M059J (cell line): ENCODE data around the gene TNS1. TPM values are rescaled to one million over a fixed set of nuclear protein-coding genes. Genes with fewer than 3 reads are reported as not detected.

ENCODE experiments used
- DNase-seq: peaks from one replicate; pipeline ENCODE4 v3.0.0-alpha.2; 2012; ENCODE audit warnings: low read depth
- total RNA-seq: library from RNA; depleted of rRNA; stranded (reverse); fragments of >200 nt; shearing (Covaris generic); gene quantifications from 2 replicates; pipeline ENCODE4 v1.2.3, GENCODE V29; 2014

The TNS1 gene
- total RNA-seq, 1 experiment from 2014 or later = 2.6 TPM

DNA sequence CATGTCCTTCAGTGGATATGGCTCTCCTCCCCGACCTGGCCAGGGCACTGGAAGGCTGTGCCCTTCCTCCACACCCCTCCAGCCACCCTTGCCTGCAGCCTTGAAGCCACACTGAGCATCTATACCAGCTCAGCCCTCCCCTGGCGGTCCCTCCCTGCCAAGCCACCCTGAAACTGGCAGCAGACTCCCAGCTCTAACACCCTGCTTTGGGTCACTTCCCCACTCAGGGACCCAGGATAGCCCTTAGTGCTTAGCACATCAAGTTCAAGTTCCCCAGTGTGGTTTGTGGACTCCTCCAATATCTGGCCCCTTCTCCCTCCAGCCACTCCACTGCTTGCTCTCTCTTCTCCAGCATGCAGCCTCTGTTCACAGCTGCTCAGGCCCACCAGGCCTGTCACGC is 89.4 kb downstream of the TNS1 start:
- DNase-seq = no peak

DNA sequence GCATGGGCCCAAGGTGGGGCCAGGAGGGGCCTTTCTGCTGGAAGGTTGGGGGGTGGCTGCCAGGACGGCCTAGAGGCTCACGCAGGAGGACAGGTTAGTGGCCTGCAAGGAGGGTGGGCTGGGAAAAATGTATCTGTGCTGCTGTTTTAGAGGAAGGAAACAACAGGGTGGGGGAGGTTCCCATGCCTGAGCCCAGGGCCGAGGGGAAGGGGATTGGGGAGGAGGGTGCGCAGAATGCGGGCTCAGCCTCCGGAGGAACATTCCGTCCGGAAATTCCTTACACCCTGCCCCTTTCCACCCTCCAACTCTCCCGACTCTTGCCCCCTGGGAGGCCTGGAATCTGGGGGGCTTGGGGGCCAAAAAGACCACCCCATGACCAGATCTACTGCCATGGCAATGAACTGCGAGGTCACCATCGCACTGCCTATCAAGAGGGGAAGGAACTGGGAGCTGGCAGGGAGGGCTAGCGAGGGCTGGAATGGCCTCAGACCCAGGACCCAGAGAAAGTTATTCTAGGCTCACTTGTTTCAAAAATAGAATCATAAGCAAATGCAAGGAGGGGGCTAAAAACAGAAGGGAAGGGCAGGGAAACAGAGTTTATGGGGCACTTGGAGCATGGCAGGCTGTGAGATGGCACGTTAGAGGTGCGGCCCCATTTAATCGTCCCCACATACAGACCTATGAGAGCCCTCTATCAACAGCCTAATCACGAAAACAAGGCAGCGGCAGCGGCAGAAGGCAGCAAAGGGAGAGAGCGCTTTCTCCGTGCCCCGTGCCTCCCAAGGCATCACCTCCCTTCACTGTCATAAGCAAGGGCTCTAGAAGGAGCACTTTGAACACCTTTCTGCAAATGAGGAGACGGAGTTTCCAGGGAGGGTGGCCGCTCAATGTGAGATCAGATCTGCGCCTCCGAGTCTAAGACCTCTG is 90.4 kb downstream of the TNS1 start:
- no peak for DNase-seq

DNA sequence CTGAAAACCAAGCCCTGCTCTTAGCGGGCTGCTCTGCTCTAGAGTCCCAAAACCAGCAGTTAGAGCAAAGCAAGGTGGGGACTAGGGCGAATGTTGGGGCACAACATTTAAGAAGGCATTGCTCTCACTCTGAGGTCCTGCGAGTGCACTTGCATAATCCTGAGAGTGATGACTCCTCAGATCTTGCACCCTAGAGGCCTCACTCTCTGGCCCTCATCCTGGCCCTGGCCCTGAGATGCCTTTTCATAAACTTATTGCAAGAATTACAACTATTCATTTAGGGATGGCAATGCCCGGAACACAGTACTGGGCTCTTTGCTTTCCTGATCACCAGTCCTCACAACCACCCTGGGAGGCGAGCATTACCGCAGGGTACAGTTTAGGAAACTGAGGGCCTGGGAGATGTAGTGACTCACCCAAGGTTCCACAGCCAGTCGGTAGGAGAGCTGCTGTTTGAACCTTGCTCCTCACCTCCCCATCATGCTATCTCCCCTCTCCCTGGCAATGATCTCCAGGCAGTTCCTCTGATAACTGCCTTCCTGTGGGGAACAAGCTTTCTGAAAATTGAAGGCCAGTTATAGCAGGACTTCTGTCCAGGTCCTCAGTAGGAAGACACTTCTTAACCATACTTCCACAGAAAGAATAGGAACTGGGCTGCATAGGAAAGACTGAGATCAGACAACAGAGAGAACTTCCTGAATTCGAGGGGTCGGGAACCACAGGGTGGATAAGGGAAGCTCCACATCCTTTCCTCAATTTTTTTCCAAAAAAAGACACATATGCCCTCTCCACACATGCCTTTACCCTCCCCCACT is 91.3 kb downstream of the TNS1 start:
- DNase-seq = no peak

DNA sequence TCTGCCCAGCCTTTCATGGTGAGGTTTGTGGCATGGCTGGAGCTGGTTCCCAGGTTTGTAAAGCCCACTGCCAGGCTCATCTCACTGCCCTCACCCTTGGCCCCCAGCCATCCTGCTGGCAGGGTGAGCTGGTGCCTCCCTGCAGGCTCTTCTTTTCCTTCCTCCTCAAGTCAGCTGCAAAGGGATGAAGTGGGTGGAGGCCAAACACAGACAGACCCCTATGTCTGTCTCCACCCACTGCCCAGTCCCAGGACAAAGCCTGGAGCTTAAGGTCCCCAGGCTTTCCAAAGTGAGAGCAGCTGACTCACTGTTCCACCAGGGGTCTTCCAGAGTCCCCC is 92.0 kb downstream of the TNS1 start:
- DNase-seq = no peak

DNA sequence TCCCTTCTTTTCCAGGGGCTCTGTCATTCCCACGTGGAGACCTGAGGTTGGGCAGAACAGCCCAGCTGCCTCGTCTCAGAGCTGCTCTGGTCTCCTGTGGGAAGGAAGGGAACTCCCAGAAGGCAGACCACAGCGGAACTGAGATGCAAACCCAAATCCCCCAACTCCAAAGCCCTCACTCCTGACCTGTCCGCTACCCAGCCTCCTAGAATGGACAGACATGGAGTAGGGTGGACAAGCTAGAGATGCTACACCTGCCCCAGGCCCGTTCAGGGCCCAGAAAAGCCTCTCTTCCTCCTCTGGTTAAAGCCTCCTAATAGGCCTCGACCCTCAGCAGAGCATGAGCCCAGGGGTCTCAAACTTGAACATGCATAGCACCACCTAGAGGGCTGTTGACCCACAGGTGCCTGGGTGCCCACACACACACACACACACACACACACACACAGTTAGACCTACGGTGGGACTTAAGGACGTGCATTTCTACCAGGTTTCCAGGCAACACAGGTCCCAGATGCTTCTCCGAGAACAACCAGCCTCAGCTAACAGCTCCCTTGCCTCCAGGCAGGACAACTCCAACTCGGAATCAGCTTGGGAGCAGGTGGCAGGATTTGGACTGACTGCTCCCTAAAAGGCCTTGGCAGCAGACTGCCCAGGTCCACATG is 93.5 kb downstream of the TNS1 start:
- DNase-seq = no peak

DNA sequence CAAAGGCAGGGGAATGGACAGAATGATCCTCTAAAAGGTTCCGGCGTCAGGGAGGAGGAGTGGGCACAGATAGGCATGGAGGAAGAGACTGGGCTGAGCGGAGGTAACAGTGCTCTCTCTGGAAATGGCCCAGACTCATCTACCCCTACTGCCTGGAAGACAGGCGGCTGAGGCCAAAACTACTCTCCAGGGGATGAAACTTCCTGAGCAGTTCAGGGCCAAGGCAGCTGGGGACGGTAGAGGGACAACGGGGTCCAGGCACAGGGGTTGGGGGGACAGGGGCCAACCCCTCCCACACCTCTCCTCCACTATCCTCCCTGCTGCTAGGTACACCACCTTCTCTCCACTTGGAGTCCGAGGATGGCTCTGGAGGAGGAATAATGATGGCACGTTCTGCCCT is 94.3 kb downstream of the TNS1 start:
- no peak for DNase-seq

DNA sequence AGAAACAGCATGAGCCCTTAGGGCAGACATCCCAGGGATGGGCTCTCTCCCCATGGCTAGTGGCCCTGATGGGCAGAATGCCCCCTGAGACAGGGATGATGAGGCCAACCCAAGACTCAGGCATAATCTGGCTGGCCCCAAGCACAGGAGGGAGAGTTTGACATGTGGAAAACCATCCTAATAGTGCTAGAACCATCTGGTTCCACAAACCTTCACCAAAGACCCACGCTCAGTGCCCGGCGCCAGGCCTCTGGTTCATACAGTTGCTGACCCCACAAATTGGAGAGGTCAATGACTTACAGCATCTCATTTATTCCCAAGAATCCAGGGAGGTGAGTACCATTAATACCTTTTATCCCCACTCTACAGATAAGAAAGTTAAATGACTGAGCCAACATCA is 95.5 kb downstream of the TNS1 start:
- DNase-seq = no peak

DNA sequence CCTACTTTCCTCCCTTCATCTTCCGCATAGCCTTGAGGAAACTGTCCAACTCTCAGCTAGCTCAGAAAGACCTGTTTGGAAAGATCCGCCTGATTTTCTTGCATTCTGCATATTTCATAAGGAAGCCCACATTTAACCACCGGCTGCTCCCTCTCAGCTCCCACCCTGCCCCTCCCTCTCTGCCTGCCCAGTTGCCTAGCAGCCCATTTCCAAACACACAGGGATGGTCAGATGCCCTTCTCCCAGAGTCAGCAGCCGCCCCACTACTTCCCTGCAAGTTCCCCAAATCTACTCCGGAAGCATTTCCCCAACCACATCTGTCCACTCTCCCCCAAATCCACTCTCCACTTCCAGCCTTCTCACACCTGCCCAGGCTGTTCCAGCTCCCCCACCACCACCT is 96.0 kb downstream of the TNS1 start:
- no peak for DNase-seq

DNA sequence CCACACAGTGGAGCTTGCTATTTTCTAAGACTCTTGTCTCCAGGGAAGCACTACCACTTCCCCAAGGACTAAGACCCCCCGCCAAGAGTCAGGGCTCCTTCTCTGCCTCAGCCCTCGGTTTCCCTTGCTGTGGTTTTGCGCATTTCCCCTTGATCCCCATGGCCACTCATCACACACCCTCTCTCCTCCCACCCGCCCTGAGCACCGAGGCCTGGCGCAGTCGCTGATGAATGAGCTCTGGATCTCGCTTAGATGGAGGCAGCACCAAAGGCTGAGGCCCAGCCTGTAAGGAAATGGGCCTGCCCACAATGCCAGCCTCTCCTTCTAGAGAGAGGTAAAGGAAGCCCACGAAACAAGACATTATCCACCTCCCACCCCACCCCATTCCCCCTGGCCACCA is 96.9 kb downstream of the TNS1 start:
- no peak for DNase-seq

DNA sequence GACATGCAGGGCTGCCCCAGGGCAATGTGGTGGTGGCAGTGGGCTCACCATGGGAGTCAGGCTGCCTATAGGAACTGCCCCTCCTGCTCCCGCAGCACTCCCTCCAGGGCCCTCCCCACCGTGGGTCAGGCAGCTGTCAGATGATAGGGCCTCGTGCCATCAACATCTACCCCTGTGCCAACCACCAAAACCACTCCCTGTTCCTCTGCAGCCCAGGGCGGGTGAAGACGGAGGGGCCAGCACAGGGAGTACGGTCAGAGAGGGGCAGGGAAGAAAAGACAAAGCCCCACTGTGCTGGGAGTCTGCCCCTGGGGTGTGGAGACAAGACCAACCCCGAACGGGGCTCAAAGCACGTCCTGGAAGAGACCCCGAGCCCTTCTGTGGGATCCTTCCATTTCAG is 97.4 kb downstream of the TNS1 start:
- no peak for DNase-seq

DNA sequence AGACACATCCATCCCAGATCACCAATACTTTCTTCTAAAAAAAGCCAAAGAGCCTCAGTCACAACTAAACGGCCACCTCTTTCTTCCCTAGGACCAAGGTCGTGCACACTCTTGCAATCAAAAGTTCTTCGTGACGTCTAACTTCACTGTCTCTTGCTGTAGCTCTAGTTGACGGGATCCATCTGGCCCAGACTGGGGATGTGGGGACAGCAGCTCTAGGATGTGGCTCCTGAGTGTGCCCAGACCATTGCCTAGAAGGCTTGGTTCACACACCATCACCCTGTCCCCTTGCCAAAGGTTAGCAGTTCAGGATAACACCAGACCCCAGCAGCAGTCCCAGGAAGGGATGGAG is 98.2 kb downstream of the TNS1 start:
- no peak for DNase-seq

DNA sequence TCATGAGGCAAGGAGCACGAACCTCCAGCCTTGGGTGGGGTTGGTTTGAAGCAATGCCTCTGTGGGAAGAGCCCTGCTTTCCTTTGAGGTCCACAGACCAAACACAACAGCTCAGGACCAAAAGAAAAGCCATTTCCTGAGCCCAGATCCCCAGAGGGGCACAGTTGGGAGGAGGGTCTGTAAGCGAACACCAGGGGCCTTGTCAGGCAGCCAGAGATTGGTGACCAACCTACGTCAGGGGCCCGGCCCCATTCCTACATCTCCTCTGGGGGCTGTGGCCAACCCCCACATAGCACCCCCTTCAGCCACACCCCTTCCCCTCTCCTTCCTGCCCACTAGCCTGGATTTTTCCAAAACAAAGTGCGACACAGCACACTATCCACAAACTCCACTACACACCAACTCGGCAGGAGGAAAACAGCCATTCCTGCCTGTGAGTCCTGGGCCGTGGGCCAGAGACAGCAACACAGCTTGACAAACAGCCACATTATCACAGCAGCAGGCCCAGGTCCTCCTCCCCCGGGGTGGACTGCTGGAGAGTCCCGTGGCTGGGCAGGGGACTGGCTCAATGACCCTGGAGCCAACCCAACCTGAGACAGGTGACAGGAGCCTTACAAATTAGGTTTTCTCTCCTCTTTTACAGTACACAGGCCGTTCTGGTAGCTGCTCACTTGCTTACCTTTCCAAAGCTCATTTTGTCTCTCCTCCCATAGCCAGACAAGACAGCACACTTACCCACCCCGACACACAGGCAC is 98.8 kb downstream of the TNS1 start:
- DNase-seq = no peak

DNA sequence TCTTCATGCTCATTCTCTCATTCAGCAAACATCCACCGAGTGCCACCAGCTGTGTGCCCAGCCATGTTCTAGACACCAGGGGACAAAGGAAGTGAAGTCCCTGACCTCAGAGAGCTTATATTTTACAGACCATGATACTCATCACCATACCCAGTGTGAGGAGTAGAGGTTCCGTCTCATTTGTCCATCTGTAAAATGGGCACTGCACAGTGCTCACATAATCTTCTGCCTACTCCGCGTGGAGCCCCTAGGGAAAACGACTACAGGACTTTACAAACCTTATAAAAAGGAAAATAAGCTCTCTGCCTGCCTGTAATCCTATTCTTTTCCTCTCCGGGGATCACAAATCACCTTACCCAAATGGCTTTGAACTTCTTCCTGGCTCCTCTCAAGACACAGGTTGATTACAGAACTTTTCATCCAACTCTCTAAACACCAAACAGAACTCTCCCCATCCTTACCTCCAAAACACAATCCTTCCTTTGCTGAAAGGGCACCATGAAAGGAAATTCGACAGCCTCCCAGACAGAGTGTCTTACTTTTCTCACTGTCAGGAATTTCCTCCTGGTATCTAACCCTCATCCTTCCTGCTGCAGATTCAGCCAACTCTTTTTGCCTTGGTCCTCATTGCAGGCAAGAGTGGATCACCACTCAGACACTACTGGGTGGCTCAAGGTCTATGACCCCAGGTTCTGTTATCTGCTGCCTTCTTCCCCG is 99.5 kb downstream of the TNS1 start:
- no peak for DNase-seq

DNA sequence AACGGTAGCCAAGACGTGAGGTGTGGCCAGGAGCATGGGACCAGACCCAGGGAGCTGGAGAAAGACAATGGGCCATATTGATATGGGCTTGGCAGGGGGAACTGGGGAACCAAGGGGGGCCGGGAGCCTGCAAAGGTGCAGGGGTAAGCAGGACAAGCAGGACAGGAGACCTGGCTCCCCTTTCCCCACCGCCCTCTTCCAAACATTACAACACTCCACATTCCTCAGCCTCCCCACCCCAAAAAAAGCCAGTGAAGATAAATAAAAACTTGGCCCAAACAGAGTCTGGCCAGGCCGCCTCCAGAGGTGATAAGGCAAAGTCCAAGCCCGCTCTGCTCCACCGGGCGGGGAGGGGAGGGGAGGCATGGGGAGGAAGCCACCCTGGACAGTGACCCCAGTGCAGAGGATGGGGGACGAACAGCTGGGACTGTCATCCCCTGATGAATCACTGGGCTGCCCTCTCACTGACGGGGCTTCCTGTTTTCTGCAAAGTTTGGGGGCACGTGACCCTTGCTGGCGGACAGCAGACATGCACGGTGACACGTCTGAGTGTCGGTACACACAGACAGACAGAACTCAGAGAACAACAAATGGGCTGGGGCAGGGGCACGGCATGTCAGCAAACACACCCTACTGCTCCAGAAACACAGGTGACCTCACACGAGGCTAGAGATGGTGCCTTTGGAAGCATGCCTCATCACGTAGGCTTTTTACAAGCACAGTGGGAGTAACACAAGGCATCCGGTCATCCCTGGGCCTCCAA is 100.2 kb downstream of the TNS1 start:
- peak; percentile 49 for DNase-seq

DNA sequence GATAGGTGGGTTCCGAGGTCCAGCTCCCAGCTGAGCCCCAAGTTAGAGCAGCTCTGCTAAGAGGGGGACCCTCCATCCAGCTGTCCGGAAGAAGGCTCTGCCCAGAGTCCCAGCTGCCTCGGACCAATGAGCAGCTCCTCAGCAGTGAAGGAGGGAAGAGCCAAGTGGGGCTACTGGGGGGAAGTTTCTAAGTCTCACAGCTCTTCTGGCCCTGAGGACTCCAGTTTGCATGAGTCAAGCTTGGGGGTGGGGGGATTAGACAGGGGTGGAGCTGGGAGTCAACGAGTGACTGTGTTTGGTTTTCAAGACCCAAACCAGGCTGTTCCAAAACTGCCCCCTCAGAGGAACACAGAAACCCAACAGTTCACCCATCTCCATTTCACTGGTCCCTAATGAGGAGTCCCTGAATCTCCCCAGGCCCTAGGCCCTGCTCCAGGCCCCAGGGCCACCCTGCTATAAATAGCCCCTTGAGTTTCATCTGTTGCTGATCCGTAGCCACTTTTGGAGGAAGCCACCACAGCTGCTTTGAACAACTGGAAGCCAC is 100.9 kb downstream of the TNS1 start:
- DNase-seq = peak; percentile 40

DNA sequence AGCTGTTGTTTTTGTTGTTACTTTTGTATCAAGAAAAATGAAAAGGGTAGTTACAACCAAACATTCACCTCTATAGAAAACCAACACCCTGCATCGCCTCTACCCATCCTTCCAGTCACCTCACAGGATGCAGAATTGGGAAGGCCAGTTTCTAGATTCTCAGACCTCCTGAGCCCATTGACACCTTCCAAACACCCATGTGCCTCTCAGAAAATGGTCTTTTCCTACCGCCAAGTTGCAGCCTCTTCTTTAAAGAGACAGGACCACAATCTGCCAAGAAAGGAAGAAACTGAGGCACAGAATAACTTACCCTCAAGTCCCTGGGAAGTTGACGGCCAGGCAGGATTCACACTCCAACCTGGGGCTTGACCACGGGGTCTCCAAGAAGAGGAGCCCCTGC is 101.4 kb downstream of the TNS1 start:
- DNase-seq = no peak

DNA sequence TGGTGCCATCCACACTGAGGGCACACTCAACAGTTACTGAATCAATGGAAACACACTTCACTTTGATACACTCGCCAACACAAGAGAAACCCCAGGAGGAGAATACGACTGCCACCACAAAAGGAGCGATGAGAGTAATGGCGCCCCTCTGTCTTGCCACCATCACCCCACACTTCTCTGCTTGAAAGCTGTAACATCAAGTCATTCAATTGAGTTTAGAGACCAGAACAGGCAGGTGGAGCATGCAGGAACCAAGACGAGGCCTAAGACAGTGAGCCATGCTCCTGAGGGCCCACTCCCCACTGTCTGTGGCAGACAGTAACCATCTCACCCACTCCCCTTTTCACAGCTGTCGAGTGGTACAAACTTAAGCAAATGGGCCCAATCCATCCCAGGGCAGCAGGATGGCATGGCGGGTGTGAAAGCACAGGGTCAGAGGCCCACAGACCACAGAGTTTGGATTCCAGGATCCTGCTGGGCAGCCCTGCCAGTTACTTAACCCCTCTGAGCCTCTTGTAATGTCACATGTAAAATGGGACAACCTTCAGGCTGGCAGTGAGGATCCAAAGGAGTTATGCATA is 101.9 kb downstream of the TNS1 start:
- DNase-seq = no peak

DNA sequence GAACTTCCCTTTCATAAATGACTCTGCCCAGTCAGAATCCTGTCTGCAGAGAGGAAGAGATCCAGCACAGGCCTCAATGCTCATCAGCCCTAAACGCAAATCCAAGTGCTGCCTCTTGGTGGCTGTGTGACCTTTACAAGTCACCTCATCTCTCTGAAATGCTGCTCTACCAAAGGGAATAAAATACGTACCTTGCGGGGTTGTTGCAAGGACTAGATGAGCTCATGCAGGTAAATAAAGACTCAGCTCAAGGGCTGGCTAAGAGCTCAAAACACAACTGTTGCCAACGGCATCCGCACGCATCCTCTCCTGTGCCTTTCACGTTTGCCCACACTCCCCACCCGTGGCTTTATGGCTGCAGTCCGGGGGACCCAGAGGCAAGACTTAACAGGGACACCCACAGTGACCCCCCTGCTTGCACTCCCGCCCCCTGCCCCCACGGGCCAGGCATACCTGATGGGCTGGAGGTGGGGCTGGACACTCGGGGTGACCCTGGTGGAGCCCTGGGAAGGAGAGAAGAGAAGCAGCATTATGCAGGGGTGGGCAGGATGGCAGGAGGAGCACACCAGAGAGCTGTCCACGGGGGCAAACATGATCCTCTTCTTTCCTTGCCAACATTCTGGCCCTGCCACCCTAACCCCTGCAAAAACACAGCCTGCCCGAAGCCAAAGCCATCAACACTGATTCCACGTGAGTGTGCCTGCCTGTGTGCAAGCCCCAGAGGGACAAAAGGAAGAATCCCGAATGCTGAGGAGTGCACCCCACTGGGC is 102.6 kb downstream of the TNS1 start:
- peak; percentile 14 for DNase-seq
